SW480 (cell line): ENCODE results near the gene P2RY6.
A peak's percentile ranks its signal among the peaks of the same experiment; 100 is the strongest.

ENCODE experiments used
- DNase-seq: peaks from one replicate; pipeline ENCODE4 v3.0.0-alpha.2; 2016; ENCODE audit warnings: low spot score

P2RY6 gene

GRCh38 chr11:73297231-73297590 lies 25.1 kb downstream of the P2RY6 start:
- DNase-seq = no peak

GRCh38 chr11:73297702-73298101 lies 25.6 kb downstream of the P2RY6 start:
- DNase-seq = no peak

- no peak for DNase-seq
These were observed 26.1 kb downstream of the P2RY6 start for GRCh38 chr11:73298233-73298632.

GRCh38 chr11:73299751-73300150 lies 27.6 kb downstream of the P2RY6 start:
- no peak for DNase-seq

GRCh38 chr11:73306069-73306841 lies 34.1 kb downstream of the P2RY6 start:
- no peak for DNase-seq

- no peak for DNase-seq
These were observed 34.8 kb downstream of the P2RY6 start for GRCh38 chr11:73306977-73307322.

- DNase-seq = peak; percentile 97
These were observed 35.3 kb downstream of the P2RY6 start for GRCh38 chr11:73307323-73308002.

- DNase-seq = peak; percentile 46
These were observed 36.1 kb downstream of the P2RY6 start, which contains the start of gene ARHGEF17 for GRCh38 chr11:73308003-73308960. Gene ARHGEF17, plus strand, starts transcription at chr11:73308276. Its CDS starts 363 bp downstream, at chr11:73308639.

- peak; percentile 94 for DNase-seq
These were observed 37.1 kb downstream of the P2RY6 start for GRCh38 chr11:73308961-73309919.

- DNase-seq = no peak
These were observed 37.9 kb downstream of the P2RY6 start for GRCh38 chr11:73310076-73310475.

GRCh38 chr11:73310661-73311393 lies 38.7 kb downstream of the P2RY6 start:
- no peak for DNase-seq

- no peak for DNase-seq
These were observed 39.3 kb downstream of the P2RY6 start for GRCh38 chr11:73311394-73311869.

- no peak for DNase-seq
These were observed 39.9 kb downstream of the P2RY6 start for GRCh38 chr11:73312036-73312435.

GRCh38 chr11:73312851-73313327 lies 40.8 kb downstream of the P2RY6 start:
- DNase-seq = no peak

- no peak for DNase-seq
These were observed 41.5 kb downstream of the P2RY6 start for GRCh38 chr11:73313652-73314051.

- DNase-seq = peak; percentile 34
These were observed 42.2 kb downstream of the P2RY6 start for GRCh38 chr11:73314117-73314961.

- no peak for DNase-seq
These were observed 43.3 kb downstream of the P2RY6 start for GRCh38 chr11:73315293-73316020.

GRCh38 chr11:73316422-73316821 lies 44.3 kb downstream of the P2RY6 start:
- DNase-seq = no peak

GRCh38 chr11:73317373-73317772 lies 45.2 kb downstream of the P2RY6 start:
- DNase-seq = no peak
